C1 segment of cervical spinal cord (tissue), 14 donors: Measurements from ENCODE around the gene DOK7.
"Not testable (repeated sequence)": the region's sequence is repeated elsewhere in the genome, so short reads cannot be mapped to it uniquely, and the experiment has no call there.

Experiments used
- DNase-seq, 14 donors: peaks; one replicate each; lab custom pipeline; 2025; lab: John Stamatoyannopoulos, UW

The DOK7 gene

GRCh38 chr4:3532751-3533422 lies 69.8 kb downstream of the DOK7 start:
- DNase-seq, result no peak

DNA sequence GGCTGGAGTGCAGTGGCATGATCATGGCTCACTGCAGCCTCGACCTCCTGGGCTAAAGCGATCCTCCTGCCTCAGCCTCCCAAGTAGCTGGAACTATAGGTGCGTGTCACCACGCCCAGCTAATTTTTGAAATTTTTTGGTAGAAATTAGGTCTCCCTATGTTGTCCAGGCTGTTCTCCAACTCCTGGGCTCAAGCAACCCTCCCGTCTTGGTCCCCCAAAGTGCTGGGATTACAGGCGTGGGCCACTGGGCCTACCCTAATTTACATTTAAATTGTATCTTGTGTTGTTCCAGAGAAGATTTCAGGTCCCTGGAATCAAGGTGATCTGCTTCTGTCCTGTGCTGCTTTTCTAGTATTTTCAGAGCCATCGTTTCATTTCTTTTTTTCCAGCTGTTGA lies 70.3 kb downstream of the DOK7 start:
- no peak for DNase-seq

- not testable (repeated sequence) for DNase-seq
Observed at GRCh38 chr4:3535812-3536211, 72.7 kb downstream of the DOK7 start.

DNA sequence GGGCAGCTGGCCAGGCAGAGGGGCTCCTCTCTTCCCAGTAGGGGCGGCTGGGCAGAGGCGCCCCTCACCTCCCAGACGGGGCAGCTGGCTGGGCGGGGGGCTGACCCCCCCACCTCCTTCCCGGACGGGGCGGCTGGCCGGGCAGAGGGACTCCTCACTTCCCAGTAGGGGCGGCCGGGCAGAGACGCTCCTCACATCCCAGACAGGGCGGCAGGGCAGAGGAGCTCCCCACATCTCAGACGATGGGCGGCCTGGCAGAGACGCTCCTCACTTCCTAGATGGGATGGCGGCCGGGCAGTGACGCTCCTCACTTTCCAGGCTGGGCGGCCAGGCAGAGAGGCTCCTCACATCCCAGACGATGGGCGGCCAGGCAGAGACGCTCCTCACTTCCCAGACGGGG lies 75.8 kb downstream of the DOK7 start:
- not testable (repeated sequence) for DNase-seq

DNA sequence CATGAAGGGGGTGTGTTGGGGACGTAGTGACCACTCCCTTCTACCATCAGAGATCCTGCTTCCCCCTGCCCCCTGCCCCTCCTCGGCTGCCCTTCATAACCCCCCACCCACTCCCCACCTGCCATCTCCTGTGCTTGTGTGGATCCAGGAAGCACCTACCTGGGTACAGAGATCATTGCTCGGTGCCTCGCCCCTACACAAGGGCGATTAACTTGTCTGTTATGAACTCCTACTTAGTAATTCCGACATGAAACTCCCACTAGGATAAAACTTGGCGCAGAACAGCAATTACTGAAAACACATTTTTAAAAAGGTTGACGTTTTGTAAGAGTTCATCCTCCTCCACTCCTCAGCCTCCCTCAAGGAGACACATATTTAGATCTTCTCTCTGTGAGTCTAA lies 80.3 kb downstream of the DOK7 start:
- DNase-seq, result not testable (repeated sequence)
